ENCODE data around the gene TUB. TPM values are rescaled to one million over a fixed set of nuclear protein-coding genes. Genes with fewer than 3 reads are reported as not detected.

Gene TUB
- total and polyA plus RNA-seq, 2 experiments from 2014 or later = 3.3 to 12.3 TPM

GRCh38 chr11:8097926-8098325 lies 16.9 kb downstream of the TUB start:
- peak overlapping the region; percentile 22; the same call in 1 of the 2 replicates for H3K9ac ChIP-seq
- peak overlapping the region; percentile 81 for H3K27ac ChIP-seq
- no peaks in the 10 kb centered on the region for H3K27me3 ChIP-seq (replicated peaks; ENCODE audit: insufficient read depth)
- H4K20me1 ChIP-seq (ENCODE audit: insufficient read depth) = no peaks in the 10 kb centered on the region
- no peak overlapping the region for H3K4me3 ChIP-seq
- H3F3A ChIP-seq (ENCODE audit: insufficient read depth) = peaks cover 21% of the 10 kb centered on the region
- in situ Hi-C loops (cut with MboI) = loop anchor here (5.0 kb wide), 1 partner anchor 91 kb away; no protein-coding TSS in a partner anchor
- no peaks in the 10 kb centered on the region for H3K79me2 ChIP-seq (ENCODE audit: insufficient read depth)
- peaks cover 22% of the 10 kb centered on the region for H3K4me1 ChIP-seq (ENCODE audit: insufficient read depth)
- DNase-seq = no peak
- no peak overlapping the region for H2AFZ ChIP-seq
- peak overlapping the region; percentile 42 for H3K4me2 ChIP-seq (ENCODE audit: unreplicated experiment)
- no peaks in the 10 kb centered on the region for H3K9me2 ChIP-seq (ENCODE audit: insufficient read depth)
- WGBS, 2 experiments (ENCODE audit: low coverage in 1 of 2, low lambda C conversion rate in 2 of 2, missing lambda C conversion rate in 2 of 2) = 69 to 78% methylated on average over 2 of the region's 2 CpGs
- no peaks in the 10 kb centered on the region for H3K36me3 ChIP-seq (ENCODE audit: low read depth)
- no peaks in the 10 kb centered on the region for H3K9me3 ChIP-seq (ENCODE audit: low read depth)
- TF ChIP-seq EZH2phosphoT487 (IDR thresholded peaks at IDR 0.05; ENCODE audit: insufficient read depth, low read depth) = no peak
- TF ChIP-seq EZH2 (IDR thresholded peaks at IDR 0.05; ENCODE audit: insufficient read depth, poor library complexity, severe bottlenecking) = no peak

GRCh38 chr11:8098361-8098760 lies 17.4 kb downstream of the TUB start:
- H3K4me2 ChIP-seq (ENCODE audit: unreplicated experiment) = peak overlapping the region; percentile 42
- H3K36me3 ChIP-seq (ENCODE audit: low read depth) = no peaks in the 10 kb centered on the region
- no peaks in the 10 kb centered on the region for H3K27me3 ChIP-seq (replicated peaks; ENCODE audit: insufficient read depth)
- peaks cover 21% of the 10 kb centered on the region for H3F3A ChIP-seq (ENCODE audit: insufficient read depth)
- no peaks in the 10 kb centered on the region for H4K20me1 ChIP-seq (ENCODE audit: insufficient read depth)
- H3K79me2 ChIP-seq (ENCODE audit: insufficient read depth) = no peaks in the 10 kb centered on the region
- TF ChIP-seq EZH2 (IDR thresholded peaks at IDR 0.05; ENCODE audit: insufficient read depth, poor library complexity, severe bottlenecking) = no peak
- no peak for TF ChIP-seq EZH2phosphoT487 (IDR thresholded peaks at IDR 0.05; ENCODE audit: insufficient read depth, low read depth)
- H3K9me3 ChIP-seq (ENCODE audit: low read depth) = no peaks in the 10 kb centered on the region
- 5 to 11% methylated on average over 4 of the region's 4 CpGs for WGBS, 2 experiments (ENCODE audit: low coverage in 1 of 2, low lambda C conversion rate in 2 of 2, missing lambda C conversion rate in 2 of 2)
- H3K9me2 ChIP-seq (ENCODE audit: insufficient read depth) = no peaks in the 10 kb centered on the region
- in situ Hi-C loops (cut with MboI) = loop anchor here (5.0 kb wide), 1 partner anchor 91 kb away; no protein-coding TSS in a partner anchor
- no peak overlapping the region for H3K4me3 ChIP-seq
- peak overlapping the region; percentile 81 for H3K27ac ChIP-seq
- H3K4me1 ChIP-seq (ENCODE audit: insufficient read depth) = peaks cover 20% of the 10 kb centered on the region
- DNase-seq = peak; percentile 89
- H3K9ac ChIP-seq = peak overlapping the region; percentile 64; the same call in 1 of the 2 replicates
- H2AFZ ChIP-seq = peak overlapping the region; percentile 28; the same call in 1 of the 2 replicates

GRCh38 chr11:8098879-8099278 lies 17.9 kb downstream of the TUB start:
- TF ChIP-seq EZH2 (IDR thresholded peaks at IDR 0.05; ENCODE audit: insufficient read depth, poor library complexity, severe bottlenecking) = no peak
- TF ChIP-seq EZH2phosphoT487 (IDR thresholded peaks at IDR 0.05; ENCODE audit: insufficient read depth, low read depth) = no peak
- Histone ChIP-seq H3K4me3 (no peak overlapping the region), H3K79me2 (ENCODE audit: insufficient read depth) (no peaks in the 10 kb centered on the region), H2AFZ (peak overlapping the region; percentile 28), H4K20me1 (ENCODE audit: insufficient read depth) (no peaks in the 10 kb centered on the region), H3K27me3 (replicated peaks; ENCODE audit: insufficient read depth) (no peaks in the 10 kb centered on the region), H3F3A (ENCODE audit: insufficient read depth) (peaks cover 21% of the 10 kb centered on the region), H3K4me2 (ENCODE audit: unreplicated experiment) (peak overlapping the region; percentile 42), H3K27ac (peak overlapping the region; percentile 81), H3K9me3 (ENCODE audit: low read depth) (no peaks in the 10 kb centered on the region), H3K36me3 (ENCODE audit: low read depth) (no peaks in the 10 kb centered on the region), H3K9ac (peak overlapping the region; percentile 64), H3K9me2 (ENCODE audit: insufficient read depth) (no peaks in the 10 kb centered on the region), H3K4me1 (ENCODE audit: insufficient read depth) (peaks cover 20% of the 10 kb centered on the region)
- 34 to 42% methylated on average over 6 of the region's 6 CpGs for WGBS, 2 experiments (ENCODE audit: low coverage in 1 of 2, low lambda C conversion rate in 2 of 2, missing lambda C conversion rate in 2 of 2)
- in situ Hi-C loops (cut with MboI) = loop anchor here (5.0 kb wide), 1 partner anchor 92 kb away; no protein-coding TSS in a partner anchor
- DNase-seq = peak; percentile 71

GRCh38 chr11:8099291-8099899 lies 18.4 kb downstream of the TUB start:
- in situ Hi-C loops (cut with MboI) = loop anchor here (5.0 kb wide), 1 partner anchor 92 kb away; no protein-coding TSS in a partner anchor
- Histone ChIP-seq H3K9me2 (ENCODE audit: insufficient read depth) (no peaks in the 10 kb centered on the region), H3K79me2 (ENCODE audit: insufficient read depth) (no peaks in the 10 kb centered on the region), H3K4me3 (no peak overlapping the region), H2AFZ (peak overlapping the region; percentile 28; the same call in 1 of the 2 replicates), H3F3A (ENCODE audit: insufficient read depth) (peaks cover 21% of the 10 kb centered on the region), H3K27ac (peak overlapping the region; percentile 81), H3K27me3 (replicated peaks; ENCODE audit: insufficient read depth) (no peaks in the 10 kb centered on the region), H3K4me1 (ENCODE audit: insufficient read depth) (peaks cover 20% of the 10 kb centered on the region), H3K4me2 (ENCODE audit: unreplicated experiment) (no peak overlapping the region), H3K9me3 (ENCODE audit: low read depth) (no peaks in the 10 kb centered on the region), H3K36me3 (ENCODE audit: low read depth) (no peaks in the 10 kb centered on the region), H3K9ac (peak overlapping the region; percentile 64), H4K20me1 (ENCODE audit: insufficient read depth) (no peaks in the 10 kb centered on the region)
- WGBS, 2 experiments (ENCODE audit: low coverage in 1 of 2, low lambda C conversion rate in 2 of 2, missing lambda C conversion rate in 2 of 2) = 36 to 46% methylated on average over 3 of the region's 3 CpGs
- TF ChIP-seq EZH2phosphoT487 (IDR thresholded peaks at IDR 0.05; ENCODE audit: insufficient read depth, low read depth) (no peak), EZH2 (IDR thresholded peaks at IDR 0.05; ENCODE audit: insufficient read depth, poor library complexity, severe bottlenecking) (no peak)
- DNase-seq = peak; percentile 76
